NCI-H2029 treated with DMSO at 0.1 percent for 48 hours (cell line): ENCODE measurements around the gene SLC32A1.

Experiments used
- DNase-seq: peaks from one replicate; lab custom pipeline; 2025; lab: John Stamatoyannopoulos, UW

Gene SLC32A1

GRCh38 chr20:38752029-38752428 is 27.7 kb downstream of the SLC32A1 start:
- no peak for DNase-seq

GRCh38 chr20:38754924-38755323 is 30.6 kb downstream of the SLC32A1 start:
- no peak for DNase-seq

GRCh38 chr20:38755324-38755910 is 31.1 kb downstream of the SLC32A1 start:
- DNase-seq, result no peak

- DNase-seq, result no peak
Measured at GRCh38 chr20:38757145-38757775, 33.0 kb downstream of the SLC32A1 start.

GRCh38 chr20:38759106-38759505 is 34.8 kb downstream of the SLC32A1 start:
- no peak for DNase-seq

- no peak for DNase-seq
Measured at GRCh38 chr20:38760978-38761377, 36.7 kb downstream of the SLC32A1 start.

- no peak for DNase-seq
Measured at GRCh38 chr20:38762174-38762573, 37.9 kb downstream of the SLC32A1 start.

GRCh38 chr20:38763616-38764015 is 39.3 kb downstream of the SLC32A1 start:
- no peak for DNase-seq

GRCh38 chr20:38764567-38765318 is 40.5 kb downstream of the SLC32A1 start:
- DNase-seq, result no peak

- no peak for DNase-seq
Measured at GRCh38 chr20:38766071-38766470, 41.8 kb downstream of the SLC32A1 start.

- no peak for DNase-seq
Measured at GRCh38 chr20:38769376-38770295, 45.4 kb downstream of the SLC32A1 start.

GRCh38 chr20:38770546-38770945 is 46.3 kb downstream of the SLC32A1 start:
- no peak for DNase-seq

- DNase-seq, result no peak
Measured at GRCh38 chr20:38770970-38771369, 46.7 kb downstream of the SLC32A1 start.

GRCh38 chr20:38771621-38772020 is 47.3 kb downstream of the SLC32A1 start:
- no peak for DNase-seq

GRCh38 chr20:38774167-38774566 is 49.9 kb downstream of the SLC32A1 start:
- DNase-seq, result no peak

GRCh38 chr20:38776363-38776762 is 52.1 kb downstream of the SLC32A1 start:
- no peak for DNase-seq
